ENCODE results near the gene HPS6. TPM values are rescaled to one million over a fixed set of nuclear protein-coding genes. Genes with fewer than 3 reads are reported as not detected.

Gene HPS6
- total RNA-seq, 1 experiment from 2014 or later: 31.7 TPM

DNA sequence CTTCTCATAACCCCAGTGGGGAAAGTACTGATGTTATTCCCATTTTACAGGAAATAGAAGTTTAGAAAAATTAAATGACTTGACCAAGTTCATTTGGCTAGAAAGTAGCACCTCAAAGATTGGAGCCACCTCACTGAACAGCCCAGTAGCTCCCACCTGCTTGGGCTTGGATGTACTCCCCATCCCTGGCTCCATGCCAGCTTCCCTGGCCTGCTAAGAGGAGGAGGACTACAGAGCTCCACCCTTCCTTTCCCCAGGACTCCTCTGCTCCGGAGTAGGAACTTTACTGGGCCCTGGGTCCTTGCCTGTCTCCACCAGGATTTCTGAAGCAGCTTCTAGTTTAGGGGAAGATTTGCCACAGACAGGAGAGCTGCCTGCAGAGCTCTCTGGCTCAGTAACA, 3.1 kb downstream of the HPS6 start:
- DNase-seq (ENCODE audit: low read depth, low spot score): no peak
- CTCF ChIA-PET: interaction anchor here (0.9 to 2.9 kb wide), 2 partner anchors 58 to 228 kb away, joined by 3 to 14 read pairs; no protein-coding TSS in a partner anchor
- no TSS peak for BruUV-seq (replicated peaks)

More for the DNA sequence above, 3.1 kb downstream of the HPS6 start:
- peaks cover 17 to 28% of the 10 kb centered on the region in 2 experiments for H3K4me1 ChIP-seq (ENCODE audit: control insufficient read depth in 1 of 2, insufficient read depth in 2 of 2, low read length in 2 of 2)
- 0 out of 4 replicates have a peak, but pooled peaks cover 0 to 2% of the 10 kb centered on the region in 2 experiments for H3K36me3 ChIP-seq (ENCODE audit: control insufficient read depth in 1 of 2, insufficient read depth in 2 of 2, low read length in 2 of 2)
- ChIA-PET RAD21 (ENCODE audit: low non-redundant PET in 1 of 2, low total read pairs in 2 of 2, uncharacterized antibody in 2 of 2, unreplicated experiment in 2 of 2) (no interaction called here), POLR2A (interaction anchor here (1.0 to 2.4 kb wide), 2 partner anchors 10 to 14 kb away, joined by 3 to 10 read pairs; no protein-coding TSS in a partner anchor)
- no peak overlapping the region for H3K27ac ChIP-seq (ENCODE audit: low read depth, low read length)
- no peak overlapping the region for H3K9ac ChIP-seq (ENCODE audit: low read length)
- H3K4me2 ChIP-seq (ENCODE audit: low read length): no peak overlapping the region
- H2AFZ ChIP-seq (ENCODE audit: low read depth, low read length, poor library complexity, severe bottlenecking): no peak overlapping the region
- no peaks in the 10 kb centered on the region for H3K9me2 ChIP-seq (ENCODE audit: insufficient read depth)
- H3K27me3 ChIP-seq (ENCODE audit: insufficient read depth, low read length): no peaks in the 10 kb centered on the region
- H4K20me1 ChIP-seq (ENCODE audit: insufficient read depth): no peaks in the 10 kb centered on the region
- ATAC-seq: no peak
- intact Hi-C loops (cut with micrococcal nuclease): no loop called here
- H3K4me3 ChIP-seq (replicated peaks in 1 of 2; ENCODE audit: low read depth in 1 of 2, low read length in 2 of 2): no peak overlapping the region
- TF ChIP-seq SP1 (IDR thresholded peaks at IDR 0.05; ENCODE audit: low read depth) (no peak), YY1 (IDR thresholded peaks at IDR 0.05; ENCODE audit: extremely low read depth, insufficient replicate concordance, low read depth, low read length) (no peak), FOSL1 (IDR thresholded peaks at IDR 0.05; ENCODE audit: low read depth) (no peak), EZH2phosphoT487 (IDR thresholded peaks at IDR 0.05; ENCODE audit: borderline replicate concordance) (no peak), EGR1 (IDR thresholded peaks at IDR 0.05; ENCODE audit: low read depth) (no peak), SRF (IDR thresholded peaks at IDR 0.05; ENCODE audit: low read depth) (no peak), JUND (IDR thresholded peaks at IDR 0.05) (no peak), CEBPB (IDR thresholded peaks at IDR 0.05; ENCODE audit: low read depth) (no peak), POLR2A (IDR thresholded peaks at IDR 0.05; ENCODE audit: borderline replicate concordance, extremely low read depth, insufficient read depth, insufficient read length) (no peak), TCF7L2 (IDR thresholded peaks at IDR 0.05; ENCODE audit: borderline replicate concordance, extremely low read depth, insufficient read depth, insufficient read length) (no peak), RAD21 (IDR thresholded peaks at IDR 0.05; ENCODE audit: low read depth) (no peak), ZNF274 (IDR thresholded peaks at IDR 0.05; ENCODE audit: low read depth, low read length) (no peak), SIN3A (IDR thresholded peaks at IDR 0.05; ENCODE audit: low read depth) (no peak), ZFX (IDR thresholded peaks at IDR 0.05) (no peak), CBX3 (IDR thresholded peaks at IDR 0.05; ENCODE audit: low read depth) (no peak)
- TF ChIP-seq, protein P1, sequence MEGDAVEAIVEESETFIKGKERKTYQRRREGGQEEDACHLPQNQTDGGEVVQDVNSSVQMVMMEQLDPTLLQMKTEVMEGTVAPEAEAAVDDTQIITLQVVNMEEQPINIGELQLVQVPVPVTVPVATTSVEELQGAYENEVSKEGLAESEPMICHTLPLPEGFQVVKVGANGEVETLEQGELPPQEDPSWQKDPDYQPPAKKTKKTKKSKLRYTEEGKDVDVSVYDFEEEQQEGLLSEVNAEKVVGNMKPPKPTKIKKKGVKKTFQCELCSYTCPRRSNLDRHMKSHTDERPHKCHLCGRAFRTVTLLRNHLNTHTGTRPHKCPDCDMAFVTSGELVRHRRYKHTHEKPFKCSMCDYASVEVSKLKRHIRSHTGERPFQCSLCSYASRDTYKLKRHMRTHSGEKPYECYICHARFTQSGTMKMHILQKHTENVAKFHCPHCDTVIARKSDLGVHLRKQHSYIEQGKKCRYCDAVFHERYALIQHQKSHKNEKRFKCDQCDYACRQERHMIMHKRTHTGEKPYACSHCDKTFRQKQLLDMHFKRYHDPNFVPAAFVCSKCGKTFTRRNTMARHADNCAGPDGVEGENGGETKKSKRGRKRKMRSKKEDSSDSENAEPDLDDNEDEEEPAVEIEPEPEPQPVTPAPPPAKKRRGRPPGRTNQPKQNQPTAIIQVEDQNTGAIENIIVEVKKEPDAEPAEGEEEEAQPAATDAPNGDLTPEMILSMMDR (IDR thresholded peaks at IDR 0.05 in 2 of 3, conservative IDR thresholded peaks at IDR 0.05 in 1 of 3; ENCODE audit: borderline replicate concordance in 1 of 3, insufficient read depth in 1 of 3, low read depth in 2 of 3, low read length in 2 of 3): no peak
- TF ChIP-seq, protein P2, sequence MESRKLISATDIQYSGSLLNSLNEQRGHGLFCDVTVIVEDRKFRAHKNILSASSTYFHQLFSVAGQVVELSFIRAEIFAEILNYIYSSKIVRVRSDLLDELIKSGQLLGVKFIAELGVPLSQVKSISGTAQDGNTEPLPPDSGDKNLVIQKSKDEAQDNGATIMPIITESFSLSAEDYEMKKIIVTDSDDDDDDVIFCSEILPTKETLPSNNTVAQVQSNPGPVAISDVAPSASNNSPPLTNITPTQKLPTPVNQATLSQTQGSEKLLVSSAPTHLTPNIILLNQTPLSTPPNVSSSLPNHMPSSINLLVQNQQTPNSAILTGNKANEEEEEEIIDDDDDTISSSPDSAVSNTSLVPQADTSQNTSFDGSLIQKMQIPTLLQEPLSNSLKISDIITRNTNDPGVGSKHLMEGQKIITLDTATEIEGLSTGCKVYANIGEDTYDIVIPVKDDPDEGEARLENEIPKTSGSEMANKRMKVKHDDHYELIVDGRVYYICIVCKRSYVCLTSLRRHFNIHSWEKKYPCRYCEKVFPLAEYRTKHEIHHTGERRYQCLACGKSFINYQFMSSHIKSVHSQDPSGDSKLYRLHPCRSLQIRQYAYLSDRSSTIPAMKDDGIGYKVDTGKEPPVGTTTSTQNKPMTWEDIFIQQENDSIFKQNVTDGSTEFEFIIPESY (IDR thresholded peaks at IDR 0.05; ENCODE audit: extremely low read depth, insufficient replicate concordance, low read length): no peak
- TF ChIP-seq, protein P3, sequence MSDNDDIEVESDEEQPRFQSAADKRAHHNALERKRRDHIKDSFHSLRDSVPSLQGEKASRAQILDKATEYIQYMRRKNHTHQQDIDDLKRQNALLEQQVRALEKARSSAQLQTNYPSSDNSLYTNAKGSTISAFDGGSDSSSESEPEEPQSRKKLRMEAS (IDR thresholded peaks at IDR 0.05): no peak
- TF ChIP-seq, protein P4, sequence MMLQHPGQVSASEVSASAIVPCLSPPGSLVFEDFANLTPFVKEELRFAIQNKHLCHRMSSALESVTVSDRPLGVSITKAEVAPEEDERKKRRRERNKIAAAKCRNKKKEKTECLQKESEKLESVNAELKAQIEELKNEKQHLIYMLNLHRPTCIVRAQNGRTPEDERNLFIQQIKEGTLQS (IDR thresholded peaks at IDR 0.05): no peak
- H3K79me2 ChIP-seq (ENCODE audit: insufficient read depth, low read length): peaks cover 31% of the 10 kb centered on the region
- no peaks in the 10 kb centered on the region for H3K9me3 ChIP-seq (ENCODE audit: control insufficient read depth in 1 of 2, insufficient read depth in 1 of 2, low read depth in 1 of 2, low read length in 2 of 2)

All from HCT116 (cell line).